Measurements from ENCODE around the gene NFKBIE. TPM values are rescaled to one million over a fixed set of nuclear protein-coding genes. Genes with fewer than 3 reads are reported as not detected.

NFKBIE gene
- total RNA-seq, 6 donors from 2014 or later = 7.8 to 27.0 (median 13.6) TPM

GRCh38 chr6:44272529-44272928 lies 7.2 kb upstream of the NFKBIE start:
- 85 to 86% methylated on average over 3 of the region's 3 CpGs for WGBS, 2 donors
- TF ChIP-seq, protein P1, sequence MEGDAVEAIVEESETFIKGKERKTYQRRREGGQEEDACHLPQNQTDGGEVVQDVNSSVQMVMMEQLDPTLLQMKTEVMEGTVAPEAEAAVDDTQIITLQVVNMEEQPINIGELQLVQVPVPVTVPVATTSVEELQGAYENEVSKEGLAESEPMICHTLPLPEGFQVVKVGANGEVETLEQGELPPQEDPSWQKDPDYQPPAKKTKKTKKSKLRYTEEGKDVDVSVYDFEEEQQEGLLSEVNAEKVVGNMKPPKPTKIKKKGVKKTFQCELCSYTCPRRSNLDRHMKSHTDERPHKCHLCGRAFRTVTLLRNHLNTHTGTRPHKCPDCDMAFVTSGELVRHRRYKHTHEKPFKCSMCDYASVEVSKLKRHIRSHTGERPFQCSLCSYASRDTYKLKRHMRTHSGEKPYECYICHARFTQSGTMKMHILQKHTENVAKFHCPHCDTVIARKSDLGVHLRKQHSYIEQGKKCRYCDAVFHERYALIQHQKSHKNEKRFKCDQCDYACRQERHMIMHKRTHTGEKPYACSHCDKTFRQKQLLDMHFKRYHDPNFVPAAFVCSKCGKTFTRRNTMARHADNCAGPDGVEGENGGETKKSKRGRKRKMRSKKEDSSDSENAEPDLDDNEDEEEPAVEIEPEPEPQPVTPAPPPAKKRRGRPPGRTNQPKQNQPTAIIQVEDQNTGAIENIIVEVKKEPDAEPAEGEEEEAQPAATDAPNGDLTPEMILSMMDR (IDR thresholded peaks at IDR 0.05) = no peak
- TF ChIP-seq POLR2A (IDR thresholded peaks at IDR 0.05) = no peak
- no peak for TF ChIP-seq EP300 (IDR thresholded peaks at IDR 0.05)
- TF ChIP-seq POLR2AphosphoS5 (IDR thresholded peaks at IDR 0.05) = no peak
- no peak overlapping the region for H3K4me3 ChIP-seq
- H3K4me1 ChIP-seq = peaks cover 15 to 25% (median 21%) of the 10 kb centered on the region in 4 donors
- peaks cover 0 to 49% (median 25%) of the 10 kb centered on the region in 4 donors for H3K27me3 ChIP-seq
- ATAC-seq (ENCODE audit: low FRiP score in 2 of 2) (no peak), DNase-seq (no peak)
- no peaks in the 10 kb centered on the region for H3K9me3 ChIP-seq
- no peaks in the 10 kb centered on the region for H3K36me3 ChIP-seq
- no peak overlapping the region for H3K27ac ChIP-seq

- no peak for ATAC-seq (ENCODE audit: low FRiP score in 2 of 2)
- 54 to 77% methylated on average over 3 of the region's 3 CpGs for whole genome bisulfite sequencing, 2 donors
These were observed 6.6 kb upstream of the NFKBIE start for GRCh38 chr6:44271914-44272313.

DNA sequence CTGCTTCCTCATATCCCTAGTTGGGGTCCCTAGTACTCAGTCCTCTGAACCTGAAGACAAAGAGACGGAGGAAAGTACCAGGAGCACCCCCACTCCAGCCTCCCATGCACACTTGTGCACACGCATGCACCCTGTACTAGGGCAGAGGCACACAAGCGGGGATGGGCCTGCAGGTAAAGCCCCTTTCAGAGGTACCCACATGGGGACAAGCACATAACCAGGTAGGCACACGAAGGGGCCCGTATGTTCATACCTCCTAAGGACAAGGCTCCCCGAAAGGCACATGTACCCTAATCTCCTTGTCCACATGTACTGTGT lies 6.0 kb upstream of the NFKBIE start:
- no peaks in the 10 kb centered on the region for H3K36me3 ChIP-seq
- H3K27ac ChIP-seq = no peak overlapping the region
- H3K9me3 ChIP-seq = no peaks in the 10 kb centered on the region
- no peak overlapping the region for H3K4me3 ChIP-seq
- TF ChIP-seq, protein P1 (IDR thresholded peaks at IDR 0.05) = no peak
- no peak for TF ChIP-seq POLR2AphosphoS5 (IDR thresholded peaks at IDR 0.05)
- TF ChIP-seq POLR2A (IDR thresholded peaks at IDR 0.05) = no peak
- TF ChIP-seq EP300 (IDR thresholded peaks at IDR 0.05) = no peak
- DNase-seq (no peak), ATAC-seq (ENCODE audit: low FRiP score in 2 of 2) (no peak)
- H3K27me3 ChIP-seq = peaks cover 0 to 42% (median 23%) of the 10 kb centered on the region in 4 donors
- 79 to 84% methylated on average over 5 to 6 of the region's 6 CpGs for WGBS, 2 donors
- H3K4me1 ChIP-seq = peaks cover 13 to 23% (median 20%) of the 10 kb centered on the region in 4 donors

More at GRCh38 chr6:44271914-44272313, 6.6 kb upstream of the NFKBIE start:
- peaks cover 0 to 48% (median 25%) of the 10 kb centered on the region in 4 donors for H3K27me3 ChIP-seq
- peaks cover 15 to 25% (median 21%) of the 10 kb centered on the region in 4 donors for H3K4me1 ChIP-seq
- H3K4me3 ChIP-seq = no peak overlapping the region
- DNase-seq = no peak
- H3K27ac ChIP-seq = no peak overlapping the region
- H3K9me3 ChIP-seq = no peaks in the 10 kb centered on the region
- no peaks in the 10 kb centered on the region for H3K36me3 ChIP-seq
- TF ChIP-seq POLR2AphosphoS5 (IDR thresholded peaks at IDR 0.05) = no peak
- TF ChIP-seq, protein P1 (IDR thresholded peaks at IDR 0.05) = no peak
- no peak for TF ChIP-seq EP300 (IDR thresholded peaks at IDR 0.05)
- no peak for TF ChIP-seq POLR2A (IDR thresholded peaks at IDR 0.05)

GRCh38 chr6:44270526-44271405 lies 5.4 kb upstream of the NFKBIE start:
- WGBS, 2 donors = 2 to 9% methylated on average over 9 to 16 of the region's 90 CpGs
- H3K36me3 ChIP-seq = no peaks in the 10 kb centered on the region
- H3K27ac ChIP-seq = no peak overlapping the region
- H3K4me1 ChIP-seq = peaks cover 8 to 17% (median 15%) of the 10 kb centered on the region in 4 donors
- ATAC-seq (ENCODE audit: low FRiP score in 2 of 2) (no peak), DNase-seq (peak in 1 of 2 donors; percentile 83)
- H3K4me3 ChIP-seq = peak overlapping the region in 3 of 4 donors; percentile 35 to 47 (median 44)
- TF ChIP-seq EP300 (IDR thresholded peaks at IDR 0.05) (no peak), POLR2AphosphoS5 (IDR thresholded peaks at IDR 0.05) (no peak), POLR2A (IDR thresholded peaks at IDR 0.05) (no peak)
- TF ChIP-seq, protein P1 (IDR thresholded peaks at IDR 0.05) = no peak
- peaks cover 0 to 36% (median 21%) of the 10 kb centered on the region in 4 donors for H3K27me3 ChIP-seq
- no peaks in the 10 kb centered on the region for H3K9me3 ChIP-seq

Data from upper lobe of left lung (tissue), 6 donors.